Stimulated activated CD4-positive, alpha-beta T cell treated with anti-CD3 and anti-CD28 coated beads, Interleukin-2, amount 100 ng/mL, for 4 hours (primary cell): ENCODE measurements around the gene DPT.
"Not testable (repeated sequence)": the region's sequence is repeated elsewhere in the genome, so short reads cannot be mapped to it uniquely, and the experiment has no call there.

Experiments
- DNase-seq: peaks from one replicate; pipeline ENCODE4 v3.0.0-alpha.2; 2020; ENCODE audit warnings: low read depth

DPT gene

DNA sequence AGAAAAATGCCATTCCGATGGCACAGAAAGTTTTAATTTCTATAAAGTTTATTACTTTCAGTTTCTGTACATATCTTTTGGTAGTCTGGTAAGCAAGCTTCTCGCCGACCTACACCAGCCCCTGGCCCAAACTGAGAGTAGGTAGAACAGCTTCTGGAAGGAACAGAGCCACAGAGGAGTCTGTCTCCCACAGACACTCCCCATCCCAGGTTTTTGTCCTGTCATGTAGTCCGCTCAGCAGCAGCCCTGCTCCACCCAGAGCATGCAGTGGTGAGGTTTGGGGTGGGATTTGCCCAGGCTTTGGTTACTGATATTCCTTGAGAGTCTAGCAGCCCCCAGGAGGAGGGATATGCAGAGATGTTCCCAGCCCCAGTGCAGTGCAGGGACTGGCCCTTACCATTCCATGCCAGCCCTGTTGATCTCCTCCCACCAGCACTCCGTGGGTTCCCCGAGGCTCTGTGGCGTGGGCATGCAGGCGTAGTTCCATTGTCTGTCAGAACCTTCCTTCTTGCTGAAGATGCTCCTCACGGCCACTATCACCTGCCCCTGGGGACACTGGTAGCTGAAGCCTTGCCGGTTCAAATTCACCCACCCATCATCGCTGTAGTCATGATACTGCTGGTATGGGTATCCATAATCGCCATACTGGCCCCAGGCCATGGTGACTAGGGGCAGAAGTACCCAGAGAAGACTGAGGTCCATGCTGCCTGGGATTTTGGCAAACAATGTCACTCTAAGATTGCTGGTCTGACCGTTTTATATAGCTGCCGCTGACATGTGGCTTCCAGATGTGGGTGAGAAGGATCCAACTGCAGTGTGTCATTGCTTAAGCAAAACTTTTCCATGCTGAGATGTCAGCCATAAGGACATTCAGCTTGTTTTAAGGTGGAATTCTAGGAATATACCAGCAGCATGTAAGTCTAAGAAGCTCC, at the start of gene DPT:
DPT (minus strand) TSS at position 734 of the 932 bp plus-strand sequence; CDS start at position 702, 32 bp downstream.
- no peak for DNase-seq

DNA sequence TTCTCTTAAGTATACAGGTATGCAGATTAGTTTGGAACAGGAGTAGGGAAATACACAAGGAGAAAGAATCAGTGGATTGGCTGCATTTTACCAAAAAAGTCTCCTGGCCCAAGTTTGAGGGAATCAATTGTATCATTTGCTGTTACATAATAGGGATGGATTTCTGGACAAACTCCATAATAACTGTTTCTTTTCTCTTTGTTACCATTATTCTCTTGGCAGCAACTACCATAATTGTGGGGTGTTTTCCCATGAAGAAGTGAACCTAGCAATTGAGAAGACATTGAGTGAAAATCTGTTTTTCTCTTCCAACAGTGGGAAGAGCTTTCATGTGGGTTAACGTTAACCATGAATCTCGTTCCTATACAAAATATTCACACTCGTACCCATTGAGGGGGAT, 46.4 kb upstream of the DPT start:
- no peak for DNase-seq

DNA sequence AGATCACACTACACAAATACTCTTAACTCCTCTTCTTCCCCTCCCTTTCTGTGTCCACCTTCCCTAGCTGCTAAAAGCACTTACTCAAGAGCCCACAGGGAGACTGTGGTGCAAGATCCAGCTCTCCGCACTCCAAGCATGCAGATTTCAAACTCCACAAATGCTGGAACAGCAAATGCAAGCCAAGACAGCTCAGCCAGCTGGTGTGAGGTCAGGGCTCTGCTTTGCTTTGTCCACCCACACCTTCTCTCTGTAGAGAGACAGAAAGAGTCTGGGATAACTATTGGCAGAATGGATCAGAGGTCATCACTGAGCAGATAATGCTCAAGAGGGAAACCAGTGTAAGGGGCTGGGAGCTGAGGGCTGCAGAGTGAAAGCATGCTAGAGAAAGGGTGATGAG, 45.2 kb upstream of the DPT start:
- DNase-seq = no peak

DNA sequence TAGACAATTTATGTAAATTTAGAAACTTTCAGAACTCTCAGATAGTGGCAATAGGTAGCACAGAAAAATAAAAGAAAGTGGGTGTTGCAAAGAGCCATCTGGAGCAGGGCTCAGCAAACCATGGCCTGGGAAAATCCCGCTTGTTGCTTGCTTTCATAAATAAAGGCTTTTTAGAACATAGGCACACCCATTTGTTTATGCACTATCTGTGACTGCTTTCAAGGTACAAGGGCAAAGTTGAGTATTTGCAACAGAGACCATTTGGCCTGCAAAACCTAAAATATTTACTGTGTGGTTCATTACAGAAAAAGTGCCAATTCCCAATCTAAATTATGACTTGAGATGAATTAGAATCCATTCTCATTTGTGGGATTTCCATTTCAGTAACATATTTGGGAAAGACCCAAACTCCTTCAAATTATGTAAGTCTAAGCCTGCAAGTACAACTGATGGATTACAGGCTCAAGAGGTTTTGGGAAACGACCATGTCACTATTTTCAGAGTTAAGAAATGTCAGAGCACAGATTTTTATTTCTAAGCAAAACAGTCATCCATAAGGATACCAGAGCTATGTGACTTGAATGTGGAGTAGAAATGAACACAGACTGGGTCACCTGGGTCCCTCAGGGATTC, 43.5 kb upstream of the DPT start:
- DNase-seq = no peak

DNA sequence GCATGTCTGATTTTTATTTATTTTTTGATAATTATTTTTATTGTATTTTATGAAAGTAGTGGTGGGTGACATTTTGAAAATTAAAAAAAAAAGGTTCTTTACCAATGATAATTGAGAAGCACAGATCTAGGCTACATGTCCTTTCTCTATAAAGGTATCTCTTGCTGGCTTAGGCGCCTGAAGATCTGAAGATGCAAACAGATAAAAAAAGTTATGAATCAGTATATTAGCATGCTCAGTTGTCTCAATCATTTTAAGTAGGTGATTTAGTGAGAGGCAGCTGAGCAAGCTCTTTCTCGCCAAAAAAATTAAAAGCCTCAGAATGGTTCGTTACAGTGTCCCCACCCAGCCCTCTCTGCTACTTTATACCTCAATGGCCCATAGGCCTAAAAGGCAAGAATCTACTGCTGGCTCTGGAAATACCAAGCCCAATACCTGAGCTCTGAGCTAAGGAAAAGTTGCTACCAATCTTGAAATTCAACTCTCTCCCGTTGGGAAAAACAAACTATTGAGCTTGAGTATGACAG, 42.2 kb upstream of the DPT start:
- no peak for DNase-seq

DNA sequence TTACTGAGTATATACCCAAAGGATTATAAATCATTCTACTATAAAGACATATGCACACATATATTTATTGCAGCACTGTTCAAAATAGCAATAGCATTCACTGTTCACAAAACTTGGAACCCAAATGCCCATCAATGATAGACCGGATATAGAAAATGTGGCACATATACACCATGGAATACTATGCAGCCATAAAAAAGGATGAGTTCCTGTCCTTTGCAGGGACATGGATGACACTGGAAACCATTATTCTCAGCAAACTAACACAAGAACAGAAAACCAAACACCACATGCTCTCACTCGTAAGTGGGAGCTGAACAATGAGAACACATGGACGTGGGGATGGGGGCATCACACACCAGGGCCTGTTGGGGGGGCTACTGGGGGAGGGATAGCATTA, 40.9 kb upstream of the DPT start:
- not testable (repeated sequence) for DNase-seq

DNA sequence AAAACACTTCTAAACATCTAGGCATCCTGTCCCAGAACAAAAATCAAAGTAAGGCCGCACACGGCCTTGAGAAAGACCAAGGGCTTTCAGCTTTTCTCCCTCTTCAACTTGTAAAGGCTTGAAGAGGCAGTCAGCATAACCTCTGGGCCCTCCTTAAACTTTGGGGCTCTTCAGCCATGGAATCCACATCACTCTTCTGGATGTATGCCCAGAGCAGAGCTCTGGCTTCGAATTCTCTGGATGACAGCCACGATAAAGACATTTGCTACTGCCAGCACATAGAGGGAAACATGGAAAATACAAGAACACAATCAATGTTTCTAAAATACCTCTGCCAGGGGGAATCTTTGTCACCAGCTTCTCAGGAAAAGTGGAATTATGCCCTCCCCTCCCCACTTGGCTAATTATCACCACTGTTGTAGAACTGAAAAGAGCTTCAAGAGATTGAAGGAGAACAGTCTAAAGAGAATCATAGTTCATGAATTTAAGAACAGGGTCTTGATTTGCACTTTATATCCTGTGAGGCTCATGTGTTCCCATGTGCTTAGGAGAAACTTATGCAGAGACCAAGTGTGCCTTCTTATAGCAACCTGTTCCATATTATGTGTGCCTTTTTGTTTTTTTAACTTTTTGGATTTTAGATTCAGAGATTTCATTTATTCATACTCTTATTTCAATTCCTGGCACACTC, 39.0 kb upstream of the DPT start:
- DNase-seq = no peak

DNA sequence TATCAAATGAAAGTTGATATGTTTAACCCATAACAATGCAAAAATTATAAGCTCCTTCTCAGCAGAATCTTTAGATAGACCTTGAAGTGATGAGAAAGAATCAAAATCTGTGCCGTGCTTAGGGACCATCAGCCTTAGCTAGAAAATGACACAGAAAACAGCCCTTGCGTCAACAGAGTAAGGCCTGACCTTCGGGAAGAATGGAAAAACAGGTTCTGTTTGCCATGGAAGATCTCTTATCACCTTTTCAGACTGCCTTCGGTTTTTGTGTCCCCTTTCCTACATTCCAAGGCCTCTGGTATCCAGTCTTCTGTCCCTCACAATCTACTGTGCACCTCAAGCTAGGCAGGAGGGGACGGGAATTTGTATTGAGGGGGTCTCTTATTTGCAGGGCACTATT, 37.6 kb upstream of the DPT start:
- no peak for DNase-seq

DNA sequence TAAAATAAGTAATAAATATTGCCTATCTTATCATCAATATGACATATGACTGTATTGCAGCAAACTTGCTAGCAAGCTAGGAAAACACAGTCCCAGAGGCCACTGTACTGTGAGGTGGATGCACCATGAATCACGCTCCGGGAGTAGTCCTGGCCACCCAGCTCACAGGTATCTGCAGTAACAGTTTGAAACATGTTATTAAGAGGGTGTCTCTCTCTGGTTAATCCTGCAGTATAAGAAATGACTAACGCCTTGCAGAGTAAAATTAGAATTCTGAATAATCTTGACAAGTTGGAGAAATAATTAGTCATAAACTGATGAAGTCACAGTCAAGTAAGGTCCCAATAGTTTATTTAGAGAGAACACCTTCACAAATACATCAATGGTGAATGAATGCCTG, 34.0 kb upstream of the DPT start:
- DNase-seq = no peak

DNA sequence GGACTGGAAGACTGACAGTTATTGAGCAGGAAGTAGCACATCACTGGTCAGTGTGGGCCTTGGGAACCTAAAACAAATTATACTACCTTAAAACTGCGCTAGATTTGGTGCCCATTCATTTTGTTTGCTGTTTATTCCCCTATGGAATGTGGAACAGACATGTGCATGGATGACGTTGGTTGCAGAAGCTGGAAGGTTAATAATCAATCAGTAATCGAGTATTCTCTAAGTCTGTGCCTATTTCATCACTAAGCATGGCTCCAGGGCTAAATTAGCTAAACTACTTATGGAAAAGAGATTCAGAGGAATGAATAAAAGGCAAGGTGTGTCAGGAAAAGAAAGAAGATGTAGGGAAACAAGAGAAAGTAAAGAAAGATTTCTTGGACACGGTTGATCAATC, 33.5 kb upstream of the DPT start:
- DNase-seq = no peak

DNA sequence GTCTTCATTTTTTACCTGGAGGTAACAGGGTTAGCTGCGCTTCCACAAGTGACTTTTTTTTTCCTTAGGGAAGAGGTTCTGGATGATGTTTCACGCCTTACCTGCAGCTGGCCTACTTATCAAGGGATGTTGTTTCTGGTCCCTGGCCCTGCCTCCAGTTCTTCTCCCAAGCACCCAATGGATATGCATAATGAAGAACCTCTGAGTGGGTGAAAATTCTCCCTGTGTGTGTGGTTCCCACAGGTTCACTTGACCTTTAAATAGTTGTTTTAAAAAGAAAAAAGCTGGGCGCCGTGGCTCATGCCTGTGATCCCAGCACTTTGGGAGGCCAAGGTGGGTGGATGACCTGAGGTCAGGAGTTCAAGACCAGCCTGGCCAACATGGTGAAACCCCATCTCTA, 31.8 kb upstream of the DPT start:
- DNase-seq = no peak

DNA sequence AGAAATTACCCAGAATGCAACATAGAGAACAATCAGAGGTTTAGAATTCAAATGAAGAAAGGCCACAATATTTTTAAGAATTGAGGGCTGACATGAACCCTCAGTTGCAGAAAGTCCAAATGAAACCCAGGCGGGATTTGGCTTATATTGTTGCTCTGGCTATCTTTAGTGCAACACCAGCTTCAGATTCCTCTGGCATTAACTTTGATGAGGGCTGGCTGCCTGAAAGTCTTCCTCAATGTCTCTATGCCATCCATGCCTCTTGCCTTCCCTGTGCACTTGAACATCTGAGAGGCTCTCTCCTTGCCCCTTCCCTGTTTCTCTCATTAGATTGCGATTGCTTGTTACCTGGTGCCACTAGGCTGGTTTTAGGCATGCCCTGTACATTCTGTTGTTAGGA, 31.2 kb upstream of the DPT start:
- DNase-seq = no peak

DNA sequence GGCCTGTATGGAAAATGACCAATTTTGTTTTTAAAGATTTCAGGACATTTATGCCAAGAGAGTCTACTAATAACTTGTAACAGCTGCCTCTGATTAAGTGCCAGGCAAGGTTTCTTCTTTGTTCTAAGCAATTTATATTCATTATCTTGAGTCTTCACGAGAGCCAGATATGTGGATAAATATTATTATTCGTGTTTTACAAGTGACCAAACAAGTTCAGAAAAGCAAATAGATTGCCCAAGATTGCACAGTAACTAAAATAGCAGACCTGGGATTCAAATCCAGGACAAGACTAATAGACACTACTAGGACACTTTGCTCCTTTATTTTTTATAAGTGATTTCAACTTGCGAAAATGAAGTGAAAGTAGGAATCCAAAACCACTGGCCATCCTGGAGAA, 30.1 kb upstream of the DPT start:
- DNase-seq = no peak

DNA sequence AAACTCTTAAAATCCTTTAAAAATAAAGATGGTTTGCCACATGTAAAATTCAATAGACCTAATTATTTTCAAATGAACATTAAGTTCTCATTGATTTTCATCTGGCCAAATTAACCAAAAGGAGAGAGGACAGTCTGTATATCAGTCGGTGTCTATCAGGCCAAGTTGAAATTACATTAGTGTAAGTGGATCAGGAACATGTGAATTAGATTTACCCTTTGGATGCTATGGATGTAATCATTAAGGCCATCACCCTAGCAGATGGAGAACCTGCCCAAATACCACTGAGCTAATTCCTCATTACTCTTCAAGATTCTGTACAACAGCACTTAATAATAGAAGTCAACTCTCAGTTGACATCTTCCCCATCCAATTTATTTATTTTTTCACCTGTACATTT, 29.5 kb upstream of the DPT start:
- no peak for DNase-seq

DNA sequence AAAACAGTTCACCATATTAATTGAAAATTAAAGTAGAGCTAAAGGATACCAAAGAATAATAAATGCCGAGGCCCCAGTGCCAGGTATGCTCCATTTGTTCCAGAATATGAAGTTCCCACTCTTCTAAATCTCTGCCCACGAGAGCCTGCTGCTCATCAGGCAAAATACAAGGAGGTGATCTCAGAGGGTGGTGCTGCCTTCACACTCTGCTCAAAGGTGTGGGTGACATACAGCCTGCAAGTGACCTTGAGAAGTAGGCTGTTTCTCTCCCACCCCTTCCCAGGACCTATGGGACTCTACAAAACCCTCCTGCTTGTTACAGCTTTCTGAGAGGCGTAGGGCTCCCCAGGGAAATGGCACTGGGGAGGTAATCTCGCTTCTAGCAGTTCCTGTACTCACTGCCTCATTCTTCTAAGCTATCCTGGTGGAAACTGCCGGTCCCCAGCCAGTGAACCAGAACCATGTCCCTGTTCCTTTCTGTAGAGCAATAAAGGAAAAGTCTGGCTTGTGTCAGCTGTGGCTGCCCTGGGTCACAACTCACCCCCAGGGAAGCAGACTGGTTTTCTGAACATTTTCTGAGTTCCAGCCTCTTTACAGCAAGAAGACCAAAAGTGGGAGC, 26.9 kb upstream of the DPT start:
- no peak for DNase-seq

DNA sequence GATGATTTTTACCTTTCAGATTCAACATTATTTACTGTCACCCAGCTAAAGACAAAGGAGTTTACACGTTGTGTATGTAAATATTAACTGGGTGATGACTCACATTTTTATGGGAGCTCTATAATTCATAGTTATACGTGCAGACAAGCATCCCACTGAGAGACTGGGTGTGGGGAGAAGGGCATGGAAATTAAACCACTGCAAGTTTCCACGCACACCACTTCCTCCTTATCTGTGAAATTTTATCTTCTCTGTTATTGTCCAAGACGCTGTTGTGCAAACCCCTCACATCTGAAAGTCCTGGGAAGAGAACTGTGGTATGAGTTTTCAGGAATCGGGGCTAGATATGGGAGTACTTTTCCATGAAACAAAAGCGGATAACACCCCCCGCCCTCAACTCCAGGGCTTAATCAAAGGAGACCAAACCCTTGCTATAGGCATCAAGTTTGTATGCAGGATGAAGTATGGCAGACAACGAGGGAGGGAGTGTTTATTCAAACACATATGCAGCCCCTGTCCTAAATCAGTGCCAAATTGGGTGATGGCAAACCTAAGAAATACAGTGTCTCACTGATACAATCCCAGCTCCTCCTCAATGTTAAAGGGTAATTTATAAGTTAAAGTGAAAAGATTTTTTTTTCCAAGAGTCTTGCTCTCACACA, 23.3 kb upstream of the DPT start:
- no peak for DNase-seq

DNA sequence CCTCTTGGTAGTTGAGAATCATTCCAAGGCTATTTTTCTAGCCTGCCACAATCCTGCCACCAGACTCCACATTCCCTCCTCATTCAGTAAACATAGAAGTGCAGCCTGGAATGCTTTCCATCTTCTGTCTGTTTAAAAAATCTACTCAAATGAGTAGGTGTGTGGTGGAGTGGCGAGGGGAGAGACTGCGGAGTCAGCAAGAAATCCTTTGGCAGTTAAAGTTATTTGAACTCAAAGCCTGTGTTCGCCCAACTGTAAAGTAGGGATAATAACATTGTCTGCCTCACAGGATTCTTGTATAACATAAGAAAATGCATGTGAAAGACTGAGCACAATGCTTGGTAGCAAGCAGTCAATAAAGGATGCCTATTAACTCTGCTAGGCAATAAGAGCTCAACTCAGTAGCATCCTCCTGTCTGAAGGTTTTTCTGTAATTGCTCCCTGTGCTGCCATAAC, 22.2 kb upstream of the DPT start:
- no peak for DNase-seq

DNA sequence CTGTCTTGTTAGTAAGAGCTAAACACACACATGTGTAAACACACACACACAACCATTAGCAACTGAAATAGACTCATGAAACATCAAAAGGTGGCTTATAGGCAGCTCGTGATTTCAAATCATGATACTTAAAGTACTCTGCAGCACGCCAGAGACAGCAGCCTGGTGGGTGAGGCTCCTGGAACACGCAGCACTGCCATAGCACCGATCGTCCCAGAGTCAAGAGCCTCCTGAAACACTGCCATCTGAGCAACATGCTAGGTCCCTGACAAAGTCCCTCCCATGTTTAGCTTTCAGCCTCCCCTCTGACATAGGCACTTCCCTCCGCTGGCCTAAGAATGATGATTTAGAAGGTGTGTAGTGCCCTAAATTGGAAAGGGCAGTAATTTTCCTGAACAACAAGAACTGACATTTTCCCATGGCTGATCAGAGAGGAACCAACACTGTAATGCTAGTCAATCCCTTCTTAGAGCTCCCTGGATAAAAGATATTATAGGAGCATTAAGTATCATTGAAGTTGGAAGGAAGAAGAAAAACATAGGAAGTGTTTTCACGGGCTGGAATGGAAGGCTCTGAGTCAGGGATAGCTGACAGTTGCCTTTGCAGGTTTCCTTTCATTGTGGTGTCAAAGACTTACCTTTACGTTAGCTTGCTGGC, 14.1 kb upstream of the DPT start:
- no peak for DNase-seq

DNA sequence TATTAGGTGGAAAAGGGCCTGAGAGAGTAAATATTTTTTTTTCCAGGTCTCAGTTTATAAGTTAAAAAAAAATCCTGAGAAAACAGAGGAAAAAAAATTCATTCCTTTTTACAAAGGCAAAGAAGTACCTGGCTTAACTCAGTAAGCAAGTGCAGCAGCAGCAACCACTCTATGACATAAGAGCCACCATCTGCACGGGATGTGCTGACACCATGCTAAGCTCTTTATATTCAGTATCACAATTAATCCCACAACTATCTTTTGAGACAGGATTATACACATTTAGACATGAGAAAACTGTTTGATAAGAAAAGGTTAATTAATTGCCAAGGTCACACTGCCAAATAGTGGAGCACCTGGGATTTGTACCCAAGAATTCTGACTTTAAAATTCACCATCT, 13.4 kb upstream of the DPT start:
- DNase-seq = no peak

DNA sequence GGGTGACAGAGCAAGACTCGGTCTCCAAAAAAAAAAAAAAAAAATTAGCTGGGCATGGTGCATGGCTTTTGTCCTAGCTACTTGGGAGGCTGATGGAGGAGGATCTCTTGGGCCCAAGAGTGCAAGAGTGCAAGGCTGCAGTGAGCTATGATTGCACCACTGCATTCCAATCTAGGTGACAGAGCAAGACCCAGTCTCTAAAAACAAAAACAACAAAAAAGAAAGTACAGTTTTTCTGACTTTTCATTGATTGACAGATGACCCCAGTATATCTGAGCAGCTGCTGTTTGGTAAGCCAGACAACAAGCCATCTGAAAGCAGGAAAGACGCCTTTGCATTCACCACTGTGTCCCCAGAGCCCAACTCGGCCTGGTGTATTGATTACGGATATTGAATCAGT, 10.9 kb upstream of the DPT start:
- DNase-seq = no peak

DNA sequence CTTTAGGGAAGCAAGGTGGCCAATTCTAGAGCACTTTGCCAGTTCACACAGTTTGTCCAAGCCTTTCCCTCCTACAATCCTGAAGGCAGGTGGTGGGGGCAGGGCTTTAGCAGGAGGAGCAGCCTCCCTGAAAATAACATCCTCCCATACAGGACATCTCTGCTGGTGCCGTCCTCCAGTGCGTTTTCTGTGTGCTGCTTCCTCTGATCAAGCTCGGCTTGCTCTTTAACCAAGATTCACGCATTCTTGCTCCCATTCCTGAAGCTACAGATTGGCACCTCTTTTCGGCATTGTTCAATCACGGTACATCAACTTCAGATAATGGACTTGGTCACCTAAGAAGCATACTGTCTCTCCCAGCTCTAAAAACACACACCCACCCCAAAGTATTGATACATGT, 7.5 kb upstream of the DPT start:
- no peak for DNase-seq
